Ureter (tissue), 1 donor: ENCODE data around the gene TST. TPM values are rescaled to one million over a fixed set of nuclear protein-coding genes. Genes with fewer than 3 reads are reported as not detected.

Source experiments
- DNase-seq: peaks from one replicate; pipeline ENCODE4 v3.0.0-alpha.2; 2020; ENCODE audit warnings: low spot score
- total RNA-seq: library from RNA; stranded (reverse); gene quantifications from one replicate; pipeline ENCODE4 v1.2.4, GENCODE V29; 2023
- donor health status: DM: yes; HTN: yes; CAD: no.

Gene TST
- total RNA-seq = 53.4 TPM

DNA sequence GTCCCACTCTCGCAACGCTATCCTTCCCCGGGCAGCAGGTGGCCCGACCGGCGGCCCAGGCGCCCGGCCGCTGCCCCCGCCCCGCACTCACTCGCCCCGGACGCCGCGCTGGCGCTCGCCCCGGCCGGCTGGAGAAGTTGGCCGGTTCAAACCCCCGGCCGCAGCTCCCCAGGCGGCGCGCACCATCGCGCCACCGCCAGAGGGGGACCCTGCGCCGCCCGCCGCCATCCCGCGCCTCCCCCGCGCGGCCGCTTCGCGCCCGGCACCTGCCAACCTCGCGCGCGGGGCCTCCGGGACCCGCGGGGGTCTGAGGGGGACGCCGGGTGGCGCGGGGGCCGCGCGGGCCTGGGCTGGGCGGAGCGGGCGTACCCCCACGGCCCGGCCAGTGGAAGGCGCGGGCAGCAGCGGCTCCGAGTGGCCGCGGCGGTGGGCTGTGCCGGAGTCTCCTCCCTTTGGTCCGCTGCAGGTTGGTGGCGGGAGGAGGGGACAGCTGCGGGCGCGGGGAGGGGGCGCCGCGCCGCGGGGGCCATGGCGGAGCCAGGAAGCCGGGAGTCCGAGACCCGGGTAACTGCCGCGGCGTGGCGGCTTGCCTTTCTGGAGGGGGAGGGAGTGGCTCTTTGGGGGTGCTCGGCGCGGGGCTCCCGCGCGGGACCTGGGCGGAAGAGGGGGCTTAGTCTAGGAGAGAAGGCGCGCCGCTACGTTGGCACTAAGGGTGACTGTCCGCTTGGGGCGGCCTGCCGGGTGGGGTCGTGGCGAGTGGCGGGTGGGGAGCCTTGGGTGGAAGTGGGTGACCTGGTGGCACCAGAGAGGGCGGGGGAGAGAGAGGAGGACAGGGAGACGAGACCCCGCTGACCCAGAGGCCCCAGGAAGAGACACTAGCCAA is at the start of gene TST, which contains the start of gene MPST:
Gene TST (minus strand): TSS at position 139 of the 883 bp plus-strand sequence. CDS start 715 bp downstream, outside the sequence.
Gene MPST (plus strand): TSS at position 434 of the 883 bp plus-strand sequence. CDS start 95 bp downstream, at position 529.
- peak; percentile 81 for DNase-seq

DNA sequence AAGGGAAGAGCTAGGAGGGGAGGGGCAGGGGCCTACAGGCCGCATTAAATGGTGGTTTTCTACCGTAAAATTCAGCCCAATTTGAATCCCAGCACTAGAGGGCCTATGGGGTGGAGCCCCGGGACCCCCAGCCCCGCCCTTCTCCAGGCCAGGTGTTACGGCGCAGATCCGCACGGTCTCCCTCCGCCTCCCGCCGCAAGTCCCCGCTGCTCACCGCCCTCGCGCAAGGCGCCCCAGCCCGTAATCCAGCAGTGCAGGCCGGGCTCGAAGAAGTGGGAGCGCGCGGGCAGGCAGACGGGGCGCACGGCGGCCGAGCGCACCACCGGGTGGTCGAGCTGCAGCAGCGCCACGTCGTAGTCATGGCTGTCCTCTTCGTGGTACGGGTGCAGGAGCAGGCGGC is 49.6 kb upstream of the TST start:
- DNase-seq = no peak

DNA sequence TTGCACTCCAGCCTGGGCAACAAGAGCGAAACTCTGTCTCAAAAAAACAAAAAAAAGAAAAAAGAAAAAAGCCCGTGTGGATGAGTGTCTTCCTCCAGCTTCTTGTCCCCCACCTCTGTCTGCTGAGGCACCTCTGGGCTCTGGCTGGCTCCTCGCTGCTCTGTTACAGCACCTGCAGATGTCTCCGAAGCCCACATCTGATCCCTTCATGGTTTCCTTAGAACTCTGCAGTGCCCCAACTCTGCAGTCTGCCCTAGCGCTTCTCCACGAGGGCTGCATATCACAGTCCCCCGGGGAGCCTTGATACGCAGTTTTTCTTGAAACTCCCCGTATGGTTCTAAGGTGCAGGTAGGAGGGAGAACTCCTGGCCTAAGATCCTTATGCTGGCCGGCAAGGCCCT is 48.2 kb upstream of the TST start:
- no peak for DNase-seq

DNA sequence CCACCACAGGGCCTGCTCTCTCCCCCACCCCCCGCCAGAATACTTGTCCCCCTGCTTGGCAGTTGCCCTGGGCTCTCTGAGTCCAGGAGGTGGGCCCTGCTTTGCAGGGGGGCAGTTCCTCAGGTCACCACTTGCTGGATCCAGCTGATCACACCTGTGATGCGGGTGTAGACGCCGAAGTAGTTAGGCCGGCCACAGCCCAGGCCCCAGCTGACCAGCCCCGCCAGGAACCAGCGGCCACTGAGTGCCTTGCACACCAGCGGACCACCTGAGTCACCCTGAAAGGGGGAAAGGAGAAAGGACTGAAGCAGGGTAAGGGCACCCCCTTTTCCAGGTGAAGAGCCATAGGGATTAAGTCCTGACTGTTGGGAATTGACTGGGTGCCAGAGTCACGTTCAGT is 46.7 kb upstream of the TST start:
- no peak for DNase-seq

DNA sequence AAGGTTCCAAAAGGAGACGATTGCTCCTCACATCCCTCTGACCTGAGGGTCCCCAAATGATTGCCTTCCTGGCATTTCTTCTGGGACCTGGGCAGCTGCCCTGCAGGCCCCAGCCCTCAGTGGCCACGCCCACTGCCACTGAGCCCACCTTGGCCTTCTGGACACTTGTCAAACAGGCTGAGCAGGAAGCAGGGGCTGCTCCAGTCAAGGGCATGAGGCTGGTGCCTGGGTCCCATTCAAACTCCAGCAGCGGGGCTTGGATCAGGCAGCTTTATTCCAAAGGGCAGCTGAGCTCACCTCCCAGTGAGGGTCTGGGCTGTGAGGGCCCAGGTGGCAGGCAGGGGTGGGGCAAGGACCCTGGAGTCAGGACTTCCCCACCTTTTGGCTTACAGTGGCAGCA is 45.9 kb upstream of the TST start:
- no peak for DNase-seq

DNA sequence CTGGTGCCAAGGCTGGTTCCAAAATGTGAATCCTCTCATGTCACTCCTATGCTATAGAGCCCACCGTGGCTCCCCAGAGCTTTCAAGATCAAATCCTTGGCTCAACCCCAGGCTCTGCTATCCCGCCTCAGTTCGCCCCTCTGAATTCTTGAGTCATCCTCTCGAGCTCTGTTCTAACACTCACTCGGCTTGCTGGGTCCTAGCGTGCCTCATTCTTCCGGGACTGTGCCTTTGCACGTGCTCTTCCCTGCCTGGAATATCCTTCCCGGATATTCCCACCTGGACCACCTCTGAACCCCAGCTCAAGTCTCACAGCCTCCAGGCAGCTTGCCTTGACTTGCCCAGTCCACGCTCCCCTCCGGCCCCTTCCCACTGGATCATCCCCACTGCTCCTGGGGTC is 45.3 kb upstream of the TST start:
- no peak for DNase-seq

DNA sequence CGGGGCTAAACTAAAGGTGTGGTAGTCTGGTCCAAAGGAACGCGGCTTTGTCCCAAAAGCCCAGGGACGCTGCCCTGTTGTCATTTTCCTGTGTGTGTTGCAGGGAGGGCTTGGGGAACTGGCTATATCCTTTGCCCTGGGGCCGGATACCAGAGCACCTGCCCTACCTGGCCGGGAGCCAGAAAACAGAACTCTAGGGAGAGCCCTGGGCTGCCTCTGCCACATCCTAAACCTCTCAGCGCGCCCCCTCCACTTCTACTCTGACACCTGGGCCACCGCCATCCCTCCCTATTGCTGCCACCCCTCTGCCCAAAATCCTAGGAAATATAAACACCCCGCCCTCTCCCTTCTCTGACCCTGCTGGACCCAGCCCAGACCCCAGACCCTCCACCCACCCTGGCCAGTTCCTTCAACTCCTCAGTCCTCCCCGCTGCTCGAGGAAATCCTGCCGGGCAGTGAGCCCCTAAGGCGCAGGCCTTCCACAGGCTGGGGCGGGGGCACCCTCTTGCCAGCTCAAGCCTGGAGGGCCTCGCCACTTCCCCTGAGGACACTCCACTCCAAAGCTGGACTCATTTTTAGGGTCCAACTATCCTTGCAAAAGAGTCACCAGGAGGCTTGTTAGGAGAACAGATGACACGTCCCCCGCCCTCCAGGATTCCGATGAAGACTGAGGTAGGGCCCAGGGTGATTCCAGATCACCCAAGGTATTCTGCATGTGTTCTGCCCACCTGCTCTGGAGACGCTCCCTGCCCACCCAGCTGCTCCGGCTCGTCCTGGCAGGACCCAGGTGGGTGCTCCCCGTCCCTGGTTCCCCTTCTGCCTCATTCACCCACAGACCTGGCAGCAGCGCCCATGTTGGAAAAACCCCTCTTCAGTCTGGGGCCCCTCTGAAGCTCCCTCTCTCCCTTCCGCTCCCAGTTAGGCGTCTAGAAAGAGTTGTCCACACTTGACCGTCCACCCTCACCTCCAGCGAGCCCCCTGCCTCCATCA is 44.5 kb upstream of the TST start:
- peak; percentile 81 for DNase-seq

DNA sequence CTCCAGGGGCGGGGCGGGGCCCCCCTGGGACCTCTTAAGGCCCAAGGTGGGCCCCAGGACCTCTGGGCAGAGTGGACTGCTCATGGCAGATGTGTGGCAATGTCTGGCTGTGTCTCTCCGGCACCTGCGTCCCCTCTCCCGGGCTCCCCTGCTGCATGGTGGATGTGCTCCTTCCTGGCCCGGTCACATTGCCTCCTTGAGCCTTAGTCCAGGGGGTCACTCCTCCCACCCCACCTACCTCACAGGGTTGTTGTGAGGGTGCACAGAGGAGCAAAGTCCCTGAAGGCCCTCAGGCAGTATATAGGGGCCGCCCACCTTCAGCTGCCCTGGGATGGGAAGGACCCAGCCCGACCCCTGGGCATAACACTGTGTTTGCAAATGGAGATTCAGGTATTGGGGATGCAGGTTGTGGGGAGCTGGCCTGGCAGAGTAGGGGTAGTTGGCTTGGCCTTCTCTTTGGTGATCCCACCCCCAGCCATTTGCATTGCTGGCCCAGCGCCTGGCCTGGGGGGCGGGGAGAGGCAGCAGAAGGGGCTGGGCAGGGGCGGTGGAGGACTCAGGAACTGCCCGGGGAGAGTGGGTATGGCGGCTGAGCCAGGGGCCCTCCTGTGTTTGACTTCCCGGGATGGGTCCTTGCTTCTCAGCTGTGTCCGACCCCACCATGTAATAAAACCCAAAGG is 43.6 kb upstream of the TST start:
- DNase-seq = no peak

DNA sequence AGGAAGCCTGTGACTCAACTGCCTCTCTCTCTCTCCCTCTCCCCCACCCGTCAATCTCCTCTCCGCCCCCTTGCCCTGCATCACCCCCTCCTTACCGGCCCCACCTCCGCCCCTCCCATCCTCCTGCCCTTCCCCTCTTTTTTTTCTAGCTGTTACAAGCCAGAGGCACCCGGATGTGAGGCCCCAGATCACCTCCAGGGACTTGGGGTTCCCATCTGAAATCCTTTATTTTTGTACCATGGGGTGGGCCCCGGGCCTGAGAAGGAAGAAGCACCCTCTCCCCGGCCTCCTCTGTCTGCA is 43.1 kb upstream of the TST start:
- no peak for DNase-seq

DNA sequence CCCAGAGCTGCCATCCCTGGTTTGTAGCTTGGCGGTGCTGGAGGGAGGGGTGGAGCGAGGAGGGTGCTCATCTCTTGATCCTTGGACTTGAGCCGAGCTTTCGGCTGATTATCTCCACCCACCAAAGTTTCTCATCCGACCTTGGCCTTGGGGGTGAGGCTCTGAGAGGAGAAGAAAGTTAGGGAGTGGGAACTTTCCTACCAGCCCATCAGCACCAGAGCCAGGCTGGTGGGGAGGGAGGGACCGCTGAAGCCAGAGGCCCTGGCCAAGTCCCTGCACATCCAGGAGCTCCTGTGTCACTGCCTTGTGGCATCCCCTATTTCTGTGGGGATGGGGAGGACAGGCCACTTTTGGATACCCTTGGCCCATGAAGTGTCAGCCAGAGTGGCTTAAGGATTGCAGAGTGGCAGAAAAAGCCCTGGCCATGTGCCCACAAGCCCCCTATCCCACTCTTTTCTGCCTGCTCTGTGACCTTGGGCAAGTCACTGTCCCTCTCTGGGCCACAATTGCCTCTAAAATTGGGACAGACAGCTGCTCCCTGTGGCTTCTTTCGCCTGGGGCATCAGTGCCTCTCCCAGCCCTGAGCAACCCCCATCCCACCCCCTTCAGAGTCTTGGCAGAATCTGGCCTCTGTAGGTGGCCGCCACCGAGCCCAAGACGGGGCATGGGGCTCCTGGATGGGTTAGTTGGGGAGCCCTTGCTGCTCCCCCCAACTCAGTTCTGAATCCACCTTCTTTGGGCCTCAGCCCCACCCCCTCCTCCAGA is 42.5 kb upstream of the TST start:
- no peak for DNase-seq

DNA sequence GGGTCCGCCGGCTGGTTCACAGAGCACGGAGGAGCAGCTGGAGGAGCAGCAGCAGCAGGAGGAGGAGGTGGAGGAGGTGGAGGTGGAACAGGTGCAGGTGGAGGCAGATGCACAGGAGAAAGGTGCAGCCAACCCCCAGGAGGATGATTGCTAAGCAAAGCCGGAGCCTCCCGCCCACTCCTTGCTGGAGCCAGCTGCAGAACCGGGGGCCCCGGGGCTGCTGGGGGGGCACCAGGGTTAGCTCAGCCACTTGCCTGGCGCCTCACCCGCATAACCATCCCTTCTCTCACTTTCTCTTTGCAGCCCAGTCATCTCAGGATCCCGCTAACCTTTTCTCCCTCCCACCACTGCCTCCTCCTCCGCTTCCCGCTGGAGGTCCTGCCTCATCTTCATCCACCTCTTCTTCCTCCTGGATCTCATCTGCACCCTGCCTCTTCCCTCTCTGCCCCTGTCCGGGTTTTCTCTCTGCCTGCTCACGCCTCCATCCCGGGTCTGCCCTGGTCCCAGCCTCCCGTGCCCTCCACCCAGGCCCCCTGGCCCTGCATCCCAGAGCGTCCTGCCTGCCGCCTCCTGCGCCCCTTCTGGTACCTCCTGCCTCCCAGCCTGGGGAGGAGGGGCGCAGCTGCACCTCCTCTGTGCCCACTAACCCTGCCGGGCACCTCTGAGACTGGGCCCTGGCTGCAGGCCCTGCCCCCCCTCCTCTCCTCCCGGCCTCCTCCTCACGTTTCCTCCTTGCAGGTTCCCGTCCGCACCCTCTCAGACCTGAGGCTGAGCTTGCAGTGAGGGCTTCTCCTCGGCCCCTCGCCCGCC is 41.8 kb upstream of the TST start:
- no peak for DNase-seq

DNA sequence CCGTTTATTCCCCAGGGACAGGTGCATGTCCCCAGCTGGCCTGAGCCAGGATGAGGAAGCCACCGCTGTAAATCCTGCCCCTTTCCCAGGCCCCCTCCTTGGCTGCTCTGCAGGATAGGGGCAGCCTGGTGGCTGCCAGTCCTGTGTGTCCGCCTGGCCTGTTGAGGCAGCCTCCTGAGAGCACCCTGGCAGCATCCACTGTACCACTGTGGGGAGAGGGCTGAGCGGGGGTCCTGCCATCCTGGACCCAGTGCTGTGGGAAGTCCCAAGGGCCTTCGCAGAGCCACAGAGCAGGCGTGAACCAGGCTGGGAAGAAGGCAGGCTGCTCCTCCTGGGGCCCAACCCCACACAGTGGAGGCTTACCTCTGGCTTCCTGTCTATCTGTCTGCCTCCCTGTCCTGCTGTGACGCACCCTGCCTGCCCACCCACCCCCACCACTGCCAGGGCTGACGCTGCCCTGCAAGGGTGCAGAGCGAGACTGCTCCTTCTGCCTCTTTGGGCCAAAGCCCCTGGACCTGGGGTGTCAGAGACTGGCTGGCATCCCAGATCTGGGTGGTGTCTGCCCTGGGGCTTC is 40.7 kb upstream of the TST start:
- no peak for DNase-seq

DNA sequence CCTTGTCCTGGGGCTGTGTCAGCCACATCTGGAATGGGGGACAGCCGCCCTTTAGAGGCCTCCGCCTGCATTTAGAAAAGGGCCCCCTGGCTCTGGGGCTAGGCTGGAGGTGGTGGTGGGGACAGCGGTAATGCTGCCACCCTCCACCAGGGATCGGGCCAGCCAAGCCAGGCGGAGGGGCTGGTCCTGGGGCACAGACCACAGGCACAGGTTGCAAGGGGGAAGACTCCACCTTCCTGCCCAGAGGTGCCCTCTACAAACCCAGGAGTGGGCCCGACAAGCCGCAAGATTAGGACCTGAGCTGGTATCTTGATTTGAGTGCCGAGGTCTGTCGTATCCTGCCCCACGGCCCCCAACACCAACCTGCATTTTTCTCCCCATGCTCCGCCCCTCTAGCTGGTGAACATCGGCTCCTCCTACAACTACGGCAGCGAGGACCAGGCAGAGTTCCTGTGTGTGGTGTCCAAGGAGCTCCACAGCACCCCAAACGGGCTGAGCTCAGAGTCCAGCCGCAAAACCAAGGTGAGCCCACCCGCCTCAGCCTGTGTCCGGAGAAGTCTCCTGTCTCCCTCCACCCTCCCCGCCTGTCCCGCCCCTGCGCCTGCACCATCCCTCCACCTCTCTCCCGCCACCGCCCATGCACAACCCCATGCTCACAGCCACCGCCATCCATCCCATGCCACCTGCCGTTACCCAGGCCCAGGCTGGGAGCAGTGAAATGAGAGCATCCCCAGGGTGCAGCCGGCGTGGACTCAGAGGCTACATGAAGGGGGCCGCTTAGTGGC is 39.9 kb upstream of the TST start:
- no peak for DNase-seq

DNA sequence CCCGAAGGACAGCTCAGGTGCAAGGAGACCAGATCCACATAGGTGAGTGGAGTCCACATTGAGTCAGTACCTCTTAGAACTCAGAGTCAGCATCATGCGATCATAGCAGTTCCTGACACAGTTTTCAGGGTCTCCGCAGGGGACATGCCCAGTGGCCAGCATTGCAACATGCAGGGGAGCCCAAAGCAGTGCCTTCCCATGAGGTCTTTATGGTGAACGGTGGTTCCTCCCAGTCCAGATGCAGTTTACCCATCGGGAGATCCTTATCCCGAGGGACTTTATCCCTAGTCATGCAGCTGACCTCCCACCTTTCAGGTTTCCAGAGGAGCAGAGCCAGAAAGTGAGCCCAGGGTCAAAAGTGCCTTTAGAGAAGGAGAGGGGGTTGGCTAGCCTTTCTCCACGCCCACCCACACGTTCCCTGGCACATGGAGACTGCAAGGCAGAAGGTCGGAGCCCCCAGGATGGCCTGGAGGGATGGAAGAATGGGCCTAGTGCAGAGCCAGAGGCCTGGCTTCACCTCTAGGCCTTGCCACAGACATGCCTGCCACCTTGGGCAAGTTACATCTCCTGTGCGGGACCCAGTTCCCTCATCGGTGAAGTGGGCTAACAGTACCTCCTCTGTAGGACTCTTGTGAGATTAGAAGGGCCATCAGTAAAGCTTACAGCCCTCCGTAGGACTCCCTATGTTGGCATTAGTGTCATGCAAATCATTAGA is 38.7 kb upstream of the TST start:
- DNase-seq = no peak

DNA sequence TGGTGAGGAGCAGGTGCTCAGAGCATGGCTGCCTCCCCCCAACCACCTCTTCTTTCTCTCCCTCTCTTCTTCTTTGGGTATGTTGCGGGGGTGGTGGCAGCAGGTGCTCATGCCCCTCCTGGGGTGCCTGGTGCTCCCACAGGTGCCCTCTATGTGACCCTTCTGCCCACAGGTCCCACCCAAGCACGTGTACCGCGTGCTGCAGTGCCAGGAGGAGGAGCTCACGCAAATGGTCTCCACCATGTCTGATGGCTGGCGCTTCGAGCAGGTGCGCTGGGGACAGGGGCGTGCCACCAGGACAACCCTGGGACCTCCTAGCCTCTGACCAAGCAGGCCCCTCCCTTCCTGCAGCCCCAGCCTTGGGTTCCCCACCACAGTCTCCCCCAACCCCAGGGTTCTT is 38.0 kb upstream of the TST start:
- DNase-seq = no peak

DNA sequence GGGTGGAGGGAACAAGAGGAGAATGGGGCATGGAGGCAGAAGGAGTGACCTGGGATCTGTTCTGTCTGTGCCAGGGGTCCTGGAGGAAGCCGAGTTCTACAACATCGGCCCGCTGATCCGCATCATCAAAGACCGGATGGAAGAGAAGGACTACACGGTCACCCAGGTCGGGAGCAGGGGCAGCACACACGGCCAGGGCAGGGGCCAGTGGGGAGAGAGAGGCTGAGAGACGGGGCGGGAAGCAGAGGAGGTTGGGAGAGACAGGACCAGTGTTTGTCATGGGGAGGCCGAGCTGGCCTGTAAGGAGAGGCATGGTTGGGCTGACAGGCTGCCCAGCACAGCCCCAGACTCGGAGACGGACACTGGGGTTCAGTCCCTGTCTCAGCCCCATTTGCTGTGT is 37.0 kb upstream of the TST start:
- DNase-seq = no peak

DNA sequence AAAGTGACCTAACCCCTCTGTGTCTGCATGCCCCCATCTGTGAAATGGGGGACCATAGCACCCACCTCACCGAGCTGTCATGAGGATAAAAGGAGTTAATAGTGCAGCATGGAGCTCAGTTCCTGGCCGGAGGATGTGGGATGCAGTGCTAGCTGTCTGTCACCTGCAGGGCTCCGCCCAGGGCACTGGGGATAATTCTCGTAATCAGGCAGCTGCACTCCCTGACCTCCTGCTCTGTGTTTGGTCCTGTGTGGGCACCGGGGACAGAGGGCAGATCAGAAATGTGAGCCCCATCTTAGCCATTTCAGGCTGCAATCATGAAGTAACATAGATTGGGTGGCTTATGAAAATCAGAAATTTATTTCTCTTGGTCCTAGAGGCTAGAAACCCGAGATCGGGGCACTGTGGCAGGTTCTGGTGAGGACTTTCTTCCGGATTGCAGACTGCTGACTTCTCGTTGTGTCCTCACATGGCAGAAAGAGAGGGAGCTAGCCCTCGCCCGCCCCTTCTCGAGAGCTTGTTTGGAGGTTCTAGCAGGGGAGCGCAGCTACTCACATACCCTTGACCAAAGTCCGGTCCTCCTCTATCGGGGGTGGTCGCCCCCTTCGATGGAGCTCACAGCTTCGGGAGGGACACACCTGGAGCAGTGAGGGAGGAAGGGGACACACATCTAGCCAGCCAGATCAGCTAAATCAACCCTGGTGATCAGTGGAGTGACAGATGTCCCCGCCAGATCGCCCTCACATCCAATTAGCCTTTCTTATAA is 35.5 kb upstream of the TST start:
- no peak for DNase-seq

DNA sequence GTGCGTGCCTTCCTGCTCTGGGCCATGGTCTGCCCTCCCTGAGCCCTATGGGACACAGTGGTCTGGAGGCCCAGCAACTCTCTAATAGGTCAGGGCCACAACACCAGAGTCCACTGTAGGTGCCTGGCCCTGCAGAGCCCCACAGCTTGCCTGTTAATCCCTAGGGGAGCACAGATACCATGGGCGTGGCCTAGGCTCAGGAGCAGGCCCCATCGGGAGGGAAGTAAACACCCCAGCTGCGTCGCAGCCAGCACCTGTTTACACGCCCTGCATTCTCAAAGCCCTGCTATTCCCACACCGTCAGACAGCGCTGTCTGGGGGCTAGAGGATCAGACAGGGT is 34.8 kb upstream of the TST start:
- no peak for DNase-seq
